GM12801 (cell line): ENCODE results near the gene TBC1D13.

Experiments used
- CTCF ChIP-seq: IDR thresholded peaks from one replicate; pipeline ENCODE4 v1.5.1; 2011; ENCODE audit warnings: control low read depth; ENCODE audit not compliant: insufficient read length; ENCODE audit errors: extremely low read depth

Gene TBC1D13

GRCh38 chr9:128773049-128773448 is 14.0 kb upstream of the TBC1D13 start:
- no peak for TF ChIP-seq CTCF

DNA sequence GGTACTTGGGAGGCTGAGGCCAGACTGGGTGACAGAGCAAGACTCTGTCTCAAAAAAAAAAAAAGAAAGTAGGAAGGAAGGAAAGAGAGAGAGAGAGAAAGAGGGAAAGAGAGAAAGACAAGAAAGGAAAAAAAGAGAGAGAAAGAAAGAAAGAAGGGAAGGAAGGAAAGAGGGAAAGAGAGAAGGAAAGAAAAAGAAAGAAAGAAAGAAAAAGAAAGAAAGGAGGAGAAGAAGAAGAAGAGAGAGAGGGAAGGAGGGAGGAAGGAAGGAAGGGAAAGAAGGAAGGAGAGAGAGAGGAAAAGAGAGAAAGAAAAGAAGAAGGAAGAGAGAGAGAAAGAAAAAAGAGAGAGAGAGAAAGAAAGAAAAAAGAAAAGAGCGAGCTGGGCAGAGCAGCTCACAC is 12.2 kb upstream of the TBC1D13 start:
- no peak for TF ChIP-seq CTCF

DNA sequence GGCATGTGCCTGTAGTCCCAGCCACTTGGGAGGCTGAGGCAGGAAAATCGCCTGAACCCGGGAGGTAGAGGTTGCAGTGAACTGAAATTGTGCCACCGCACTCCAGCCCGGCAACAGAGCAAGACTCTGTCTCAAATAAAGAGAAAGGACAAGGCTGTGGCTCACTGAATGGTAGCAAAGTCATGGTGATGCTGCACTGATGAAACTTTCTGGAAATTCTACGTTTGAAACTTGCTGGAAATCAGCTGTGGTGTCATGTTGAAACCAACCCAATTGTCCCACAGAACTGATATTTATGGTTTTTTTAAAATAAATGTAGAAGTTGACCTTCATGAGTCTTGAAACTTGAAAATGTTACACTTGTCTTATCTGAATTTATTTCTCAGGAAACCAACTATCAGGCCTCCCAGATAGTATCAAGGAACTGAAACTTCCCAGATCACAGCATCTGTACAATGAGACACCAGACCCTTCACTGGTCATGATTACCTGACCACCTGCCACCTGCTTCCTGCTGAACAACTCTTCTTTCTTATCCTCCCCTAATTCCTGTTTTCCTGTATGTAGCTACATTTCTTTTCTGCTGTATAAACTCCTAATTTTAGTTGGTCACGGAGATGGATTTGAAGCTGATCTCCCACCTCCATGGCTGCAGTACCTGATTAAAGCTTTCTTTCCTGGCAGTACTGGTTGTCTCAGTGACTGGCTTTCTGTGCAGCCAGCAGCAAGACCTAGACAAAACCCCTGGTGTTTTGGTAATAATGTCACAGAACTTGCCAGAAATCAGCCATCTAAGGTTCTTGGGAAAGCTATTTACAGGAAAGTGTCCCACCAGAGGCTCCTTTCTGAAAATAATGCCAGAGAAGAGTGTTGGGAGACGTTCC is 5.6 kb upstream of the TBC1D13 start:
- TF ChIP-seq CTCF = no peak

GRCh38 chr9:128782669-128783068 is 4.4 kb upstream of the TBC1D13 start:
- no peak for TF ChIP-seq CTCF

DNA sequence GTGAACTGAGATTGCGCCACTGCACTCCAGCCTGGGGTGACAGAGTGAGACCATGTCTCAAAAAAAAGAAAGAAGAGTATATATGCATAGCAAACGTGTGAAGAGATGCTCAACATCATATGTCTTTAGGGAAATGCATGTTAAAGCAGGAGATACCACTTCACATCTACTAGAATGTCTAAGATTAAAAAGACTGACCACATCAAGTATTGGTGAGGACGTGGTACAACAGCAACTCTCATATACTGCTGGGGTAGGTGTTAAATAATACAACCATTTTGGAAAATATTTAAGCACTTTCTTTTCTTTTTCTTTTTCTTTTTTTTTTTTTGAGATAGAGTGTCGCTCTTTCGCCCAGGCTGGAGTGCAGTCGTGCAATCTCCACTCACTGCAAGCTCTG is 1.6 kb upstream of the TBC1D13 start:
- no peak for TF ChIP-seq CTCF

GRCh38 chr9:128787659-128788058 is 606 bp downstream of the TBC1D13 start:
- TF ChIP-seq CTCF = no peak

DNA sequence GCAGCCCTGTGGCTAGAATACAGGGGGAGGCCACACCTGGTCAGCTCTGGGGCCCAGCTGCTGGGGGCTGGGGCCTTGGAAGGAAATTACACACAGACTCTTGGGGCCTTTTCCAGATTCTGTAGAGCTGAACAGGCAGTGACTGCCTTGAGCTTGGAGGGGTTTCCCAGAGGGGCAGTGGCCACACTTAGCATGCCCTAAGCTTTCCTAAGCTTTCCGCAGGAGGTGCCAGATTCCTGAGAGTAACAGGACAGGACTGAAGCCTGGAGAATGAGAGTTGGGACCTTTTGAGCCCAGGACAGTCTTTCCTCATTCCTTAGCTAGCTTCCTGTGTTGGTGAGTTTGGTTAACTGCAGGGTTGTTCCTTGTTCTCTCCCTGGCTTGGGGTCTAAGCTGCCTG is 1.4 kb downstream of the TBC1D13 start:
- no peak for TF ChIP-seq CTCF
